ENCODE data around the gene BCL2L14.

Gene BCL2L14

DNA sequence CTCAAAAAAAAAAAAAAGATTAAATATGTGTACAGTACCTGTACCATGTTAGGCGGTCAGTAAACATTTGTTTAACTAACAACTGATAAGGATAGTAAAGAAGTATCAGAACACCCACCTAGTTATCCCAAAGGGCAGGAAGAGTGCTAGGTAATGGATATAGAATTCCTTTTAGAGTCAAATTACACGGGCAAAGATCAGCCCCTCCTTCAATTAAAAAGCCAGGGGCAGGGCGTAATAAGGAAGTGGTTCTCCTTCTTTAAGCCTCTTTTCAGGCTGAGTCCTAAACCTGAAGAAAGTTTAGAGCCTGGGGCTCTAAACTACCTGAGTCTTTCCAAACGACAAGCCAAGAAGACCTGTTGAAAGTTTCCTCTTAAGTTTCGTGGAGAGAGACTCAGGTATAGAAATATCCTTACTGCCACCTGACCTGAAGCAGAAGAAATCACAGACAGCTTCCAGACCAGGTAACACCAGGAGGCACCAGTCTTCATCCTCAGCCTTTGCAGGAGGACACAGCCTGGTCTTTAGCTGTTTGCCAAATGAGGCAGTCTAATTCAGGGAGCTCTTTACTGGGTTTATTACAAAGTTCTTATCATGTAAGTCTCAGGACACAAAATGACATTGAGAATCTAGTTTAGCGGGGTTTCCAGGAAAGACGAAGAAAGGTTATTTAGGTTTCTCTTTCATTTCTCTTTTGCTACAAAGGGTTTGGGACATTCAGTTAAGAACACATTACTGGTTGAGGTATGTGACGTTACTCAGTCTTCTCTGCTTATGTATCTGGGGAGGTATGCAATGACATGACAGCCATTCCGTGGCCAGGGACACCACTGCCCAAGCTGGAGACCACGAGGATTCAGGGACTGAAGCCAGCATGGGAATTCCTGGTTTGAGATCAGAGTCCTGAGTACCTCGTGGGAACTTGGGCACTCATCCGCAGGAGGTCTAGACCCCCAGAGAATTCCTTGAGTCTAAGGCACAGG, at the start of gene BCL2L14:
Gene BCL2L14 (plus strand): TSS at position 266 of the 983 bp plus-strand sequence. CDS start 8,367 bp downstream, outside the sequence.
- DNase-seq = peak; percentile 35

GRCh38 chr12:12022306-12022936, 48.3 kb upstream of the BCL2L14 start:
- DNase-seq = no peak

- no peak for DNase-seq
Observed at GRCh38 chr12:12023456-12023855, 47.3 kb upstream of the BCL2L14 start.

DNA sequence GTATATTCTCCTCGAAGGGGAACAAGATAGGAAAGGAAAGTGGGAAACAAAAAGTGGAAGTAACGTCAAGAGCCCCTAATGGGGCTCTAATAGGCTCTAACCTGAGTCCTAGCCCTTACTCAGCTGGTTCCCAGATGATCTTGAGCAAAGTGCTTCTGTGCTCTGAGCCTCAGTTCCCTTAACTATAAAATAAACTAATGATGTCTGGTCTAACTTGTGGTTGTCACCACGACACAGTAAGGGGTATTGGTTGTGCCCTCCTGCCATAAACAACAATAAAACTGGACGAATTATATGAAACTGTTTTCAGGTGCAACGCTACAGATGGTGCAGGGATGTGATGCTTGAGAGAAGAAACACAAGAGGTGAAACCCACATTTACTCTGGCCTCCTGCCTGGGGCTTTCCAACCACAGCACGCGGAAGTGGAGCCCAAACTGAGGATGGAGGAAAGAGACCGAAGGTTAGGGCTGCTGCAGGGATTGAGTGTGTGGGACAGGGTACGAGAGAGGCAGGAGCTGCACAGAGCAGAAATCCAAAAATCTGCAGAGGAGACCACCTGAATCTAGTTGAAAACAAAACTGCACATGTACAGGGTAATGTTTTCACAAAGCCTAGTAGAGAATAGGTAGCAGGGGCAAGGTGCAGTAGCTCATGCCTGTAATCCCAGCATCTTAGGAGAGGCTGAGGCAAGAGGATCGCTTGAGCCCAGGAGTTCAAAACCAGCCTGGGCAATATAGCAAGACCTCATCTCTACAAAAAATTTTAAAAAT, 45.6 kb upstream of the BCL2L14 start:
- DNase-seq = peak; percentile 76

DNA sequence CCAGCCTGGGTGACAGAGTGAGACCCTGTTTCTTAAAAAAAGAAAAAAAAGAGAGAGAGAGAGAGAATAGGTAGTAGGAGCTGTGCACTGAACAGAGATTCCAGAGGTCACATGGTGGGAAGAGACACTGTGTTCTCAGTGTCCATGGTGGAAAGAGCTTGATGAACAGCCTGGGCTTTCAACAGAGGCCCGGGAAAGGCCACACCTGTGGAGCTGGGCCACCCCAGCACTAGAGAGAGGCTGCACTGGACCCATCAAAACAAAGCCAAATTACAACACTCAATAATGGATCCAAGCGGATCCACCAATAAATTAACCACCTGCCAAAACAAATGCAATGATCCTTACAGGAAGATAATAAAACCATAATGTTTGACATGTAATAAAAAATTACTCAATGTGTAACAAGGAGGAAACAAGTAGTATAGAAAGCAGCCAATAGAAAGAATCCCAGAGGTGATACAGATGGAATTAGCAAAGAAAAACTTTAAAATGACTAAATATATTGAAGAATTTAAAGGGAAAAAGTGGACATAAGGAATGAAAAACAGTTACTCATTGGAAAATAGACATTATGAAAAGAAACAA, 44.8 kb upstream of the BCL2L14 start:
- DNase-seq = no peak

GRCh38 chr12:12028668-12029402, 41.9 kb upstream of the BCL2L14 start:
- DNase-seq = peak; percentile 32

DNA sequence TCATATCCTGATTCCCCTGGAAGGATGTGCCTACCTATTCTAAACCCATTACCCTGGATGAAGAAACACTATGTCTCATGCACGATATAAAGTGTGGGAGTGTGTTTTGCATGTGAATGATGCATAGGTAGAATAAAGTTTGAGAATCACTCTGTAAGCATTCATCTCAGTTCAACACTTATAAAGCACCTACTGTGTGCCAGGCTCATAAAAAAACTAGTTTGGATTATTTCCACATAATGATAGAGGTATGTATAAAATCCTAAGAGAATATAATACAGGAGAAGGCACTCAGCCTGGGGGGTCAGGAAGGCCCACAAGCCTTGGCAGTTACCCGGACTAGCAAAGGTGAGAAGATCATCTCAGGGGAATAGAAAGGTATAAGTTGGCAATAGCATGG, 41.1 kb upstream of the BCL2L14 start:
- DNase-seq = no peak

- DNase-seq = no peak
Observed at GRCh38 chr12:12032260-12032791, 38.4 kb upstream of the BCL2L14 start.

- peak; percentile 83 for DNase-seq
Observed at GRCh38 chr12:12032851-12033797, 37.6 kb upstream of the BCL2L14 start.

GRCh38 chr12:12033824-12034223, 36.9 kb upstream of the BCL2L14 start:
- no peak for DNase-seq

DNA sequence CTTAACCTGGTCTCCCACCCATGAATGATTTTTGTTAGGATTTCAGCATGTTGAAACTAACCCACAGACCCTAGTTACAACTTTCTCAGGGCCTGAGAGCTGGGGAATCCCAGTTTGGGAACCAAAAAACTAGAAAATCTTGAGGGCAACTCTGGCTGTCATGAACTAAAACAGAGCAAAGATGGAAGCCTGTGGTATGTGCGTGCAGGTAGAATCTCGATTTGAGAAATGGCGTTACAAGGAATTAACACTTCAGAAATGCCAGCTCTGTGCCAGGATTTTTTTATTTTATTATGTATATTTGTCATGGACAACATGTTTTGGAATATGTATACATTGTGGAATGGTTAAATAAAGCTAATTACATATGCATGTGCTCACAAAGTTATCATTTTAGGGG, 36.4 kb upstream of the BCL2L14 start:
- no peak for DNase-seq

DNA sequence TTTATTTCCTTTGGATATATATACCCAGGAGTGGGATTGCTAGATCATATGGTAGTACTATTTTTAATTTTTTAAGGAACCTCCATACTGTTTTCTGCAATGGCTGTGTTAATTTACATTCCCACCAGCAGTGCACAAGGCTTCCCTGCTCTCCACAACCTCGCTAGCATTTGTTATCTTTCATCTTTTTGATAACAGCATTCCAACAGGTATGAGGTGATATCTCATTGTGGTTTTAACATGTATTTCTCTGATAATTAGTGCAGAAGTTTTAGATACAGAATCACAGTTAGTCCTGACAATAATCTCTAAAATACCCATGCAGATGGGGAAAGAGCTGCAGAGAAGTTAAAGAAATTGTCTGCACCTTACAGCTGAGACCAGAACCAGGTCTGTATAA, 35.5 kb upstream of the BCL2L14 start:
- no peak for DNase-seq

DNA sequence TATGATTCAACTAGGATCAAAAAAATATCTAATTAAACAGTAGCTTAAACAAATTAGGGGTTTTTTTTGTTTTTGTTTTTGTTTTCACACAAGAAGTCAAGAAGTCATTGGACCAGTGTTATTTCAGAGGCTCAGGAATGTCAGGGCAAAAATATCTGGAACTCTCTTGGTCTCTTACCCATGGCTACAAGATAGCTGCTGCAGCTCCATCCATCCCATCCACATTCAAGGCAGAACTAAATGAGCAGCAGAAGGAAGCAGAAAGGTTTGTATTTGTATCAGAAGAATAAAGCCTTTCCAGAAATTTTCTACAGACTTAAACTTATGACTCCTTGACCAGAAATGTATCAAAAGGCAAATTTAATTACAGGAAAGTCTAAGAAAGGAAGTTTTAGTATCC, 33.8 kb upstream of the BCL2L14 start:
- DNase-seq = no peak

- no peak for DNase-seq
Observed at GRCh38 chr12:12039897-12040296, 30.8 kb upstream of the BCL2L14 start.

DNA sequence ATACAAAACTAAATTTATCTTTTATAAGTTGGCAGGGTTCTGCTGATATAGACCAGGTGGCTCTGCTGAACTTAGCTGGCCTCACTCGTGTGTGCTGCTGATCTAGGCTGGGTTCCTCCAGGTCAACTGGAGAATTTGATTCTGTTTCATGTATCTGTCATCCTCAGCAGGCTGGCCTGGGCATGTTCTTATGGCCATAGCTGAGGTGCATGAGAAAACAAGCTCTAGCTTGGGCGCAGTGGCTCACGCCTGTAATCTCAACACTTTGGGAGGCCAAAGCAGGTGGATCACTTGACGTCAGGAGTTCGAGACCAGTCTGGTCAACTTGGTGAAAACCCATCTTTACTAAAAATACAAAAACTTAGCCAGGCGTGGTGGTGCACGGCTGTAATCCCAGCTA, 24.3 kb upstream of the BCL2L14 start:
- no peak for DNase-seq

GRCh38 chr12:12047682-12048081, 23.1 kb upstream of the BCL2L14 start:
- no peak for DNase-seq

GRCh38 chr12:12048266-12048665, 22.5 kb upstream of the BCL2L14 start:
- no peak for DNase-seq

DNA sequence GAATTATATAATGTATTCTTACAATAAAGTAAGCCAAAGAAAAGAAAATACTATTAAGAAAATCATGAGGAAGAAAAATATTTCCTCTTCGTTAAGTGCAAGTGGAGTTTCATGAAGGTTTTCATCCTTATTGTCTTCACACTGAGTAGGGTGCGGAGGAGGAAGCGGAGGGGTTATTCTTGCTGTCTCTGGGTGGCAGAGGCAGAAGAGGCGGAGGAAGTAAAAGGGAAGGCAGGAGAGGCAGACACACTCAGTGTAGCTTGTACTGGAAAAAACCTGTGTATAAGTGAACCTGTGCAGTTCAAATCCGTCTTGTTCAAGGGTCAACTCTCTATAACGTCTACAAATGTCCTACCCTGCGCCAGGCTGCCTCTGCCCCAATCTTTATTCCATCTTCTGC, 22.0 kb upstream of the BCL2L14 start:
- no peak for DNase-seq

DNA sequence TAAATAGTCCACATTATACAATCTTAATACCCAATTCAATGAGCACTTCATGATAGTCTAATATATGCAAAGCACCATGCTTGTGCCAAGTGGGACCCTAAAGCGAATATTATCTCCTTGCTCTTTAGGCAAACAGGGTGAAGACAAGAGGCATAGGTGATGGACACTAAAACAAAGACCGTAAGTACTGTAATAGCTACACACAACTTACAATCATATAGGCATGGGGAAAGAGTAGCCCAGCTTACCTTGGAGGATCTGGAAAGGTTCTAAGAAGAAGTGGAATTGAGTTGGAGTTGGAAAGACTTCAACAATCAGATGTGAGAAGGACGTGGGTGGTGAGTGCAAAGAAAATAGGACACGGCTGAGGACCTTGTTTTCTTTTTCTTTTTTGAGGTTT, 19.1 kb upstream of the BCL2L14 start:
- no peak for DNase-seq

DNA sequence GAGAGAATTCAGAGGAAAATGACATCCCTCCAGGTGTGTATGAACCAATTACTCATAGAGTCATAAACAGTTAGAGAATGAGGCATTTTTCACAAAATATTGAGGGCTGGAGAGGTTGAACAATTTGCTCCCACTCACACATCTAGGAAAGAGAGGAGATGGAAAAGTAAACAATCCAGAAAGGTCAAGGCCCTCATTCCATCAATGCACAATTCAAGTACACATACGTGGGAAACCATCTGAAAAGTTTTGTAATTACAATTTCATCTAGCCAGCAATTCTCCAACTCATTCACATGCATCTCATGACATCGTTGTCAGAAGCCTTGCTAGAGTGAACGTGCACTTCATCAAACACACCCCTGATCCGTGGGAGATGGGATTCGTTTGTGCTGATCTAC, 15.7 kb upstream of the BCL2L14 start:
- no peak for DNase-seq

DNA sequence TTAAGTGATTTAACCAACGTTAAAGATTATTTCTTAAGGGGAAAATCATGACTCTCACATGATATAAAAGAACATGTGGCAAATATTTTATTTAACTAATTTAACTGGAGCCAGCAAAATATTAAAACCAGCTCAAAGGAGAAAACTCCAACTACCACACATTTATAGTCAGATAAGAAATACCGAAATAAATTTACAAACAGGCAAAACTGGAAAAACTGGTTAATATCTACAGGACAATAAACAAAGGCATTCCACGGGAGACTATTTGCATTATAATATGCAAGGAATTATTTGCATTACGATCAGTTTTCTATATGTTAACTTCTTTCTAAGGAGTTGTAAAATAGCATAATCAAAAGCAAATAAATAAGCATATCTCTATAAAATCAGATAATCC, 13.8 kb upstream of the BCL2L14 start:
- no peak for DNase-seq
